HAP-1 (cell line): ENCODE measurements around the gene NGEF.

ENCODE experiments used
- DNase-seq, 2 experiments: peaks; one replicate each; pipeline ENCODE4 v3.0.0-alpha.2; 2016 to 2020; ENCODE audit warnings: low spot score in 2 of 2
- H3K27me3 ChIP-seq: fragments of 250-450 bp; sonication (Bioruptor Pico); 2 replicates; pipeline ENCODE4 v1.5.1; 2020; ENCODE audit warnings: low read depth, mild to moderate bottlenecking, moderate library complexity
- H3K36me3 ChIP-seq: fragments of 250-450 bp; sonication (Bioruptor Pico); replicated peaks from 2 replicates; pipeline ENCODE4 v1.5.1; 2020; ENCODE audit warnings: mild to moderate bottlenecking
- H3K4me1 ChIP-seq: fragments of 250-450 bp; sonication (Bioruptor Pico); 2 replicates; pipeline ENCODE4 v1.5.1; 2020; ENCODE audit warnings: mild to moderate bottlenecking
- H3K4me3 ChIP-seq: fragments of 250-450 bp; sonication (Bioruptor Pico); 2 replicates; pipeline ENCODE4 v1.5.1; 2020; ENCODE audit warnings: mild to moderate bottlenecking, moderate library complexity
- H3K9me3 ChIP-seq: fragments of 250-450 bp; sonication (Bioruptor Pico); 2 replicates; pipeline ENCODE4 v1.5.1; 2020; ENCODE audit warnings: mild to moderate bottlenecking, moderate library complexity
- in situ Hi-C: fragments of 300-500 bp; cut with MboI; formaldehyde crosslinking; loops from 3 replicates; pipeline ENCODE4 v1.14.3; 2020; ENCODE audit warnings: low sequenced_read_pairs, inconsistent platforms, mixed read lengths

Gene NGEF

GRCh38 chr2:232871418-232871834 lies 141.6 kb downstream of the NGEF start:
- H3K4me3 ChIP-seq: no peak overlapping the region
- H3K27me3 ChIP-seq: no peaks in the 10 kb centered on the region
- no peaks in the 10 kb centered on the region for H3K9me3 ChIP-seq
- H3K4me1 ChIP-seq: no peaks in the 10 kb centered on the region; the same call in 1 of the 2 replicates
- DNase-seq: no peak
- H3K36me3 ChIP-seq: no peaks in the 10 kb centered on the region
- in situ Hi-C loops: no loop called here

DNA sequence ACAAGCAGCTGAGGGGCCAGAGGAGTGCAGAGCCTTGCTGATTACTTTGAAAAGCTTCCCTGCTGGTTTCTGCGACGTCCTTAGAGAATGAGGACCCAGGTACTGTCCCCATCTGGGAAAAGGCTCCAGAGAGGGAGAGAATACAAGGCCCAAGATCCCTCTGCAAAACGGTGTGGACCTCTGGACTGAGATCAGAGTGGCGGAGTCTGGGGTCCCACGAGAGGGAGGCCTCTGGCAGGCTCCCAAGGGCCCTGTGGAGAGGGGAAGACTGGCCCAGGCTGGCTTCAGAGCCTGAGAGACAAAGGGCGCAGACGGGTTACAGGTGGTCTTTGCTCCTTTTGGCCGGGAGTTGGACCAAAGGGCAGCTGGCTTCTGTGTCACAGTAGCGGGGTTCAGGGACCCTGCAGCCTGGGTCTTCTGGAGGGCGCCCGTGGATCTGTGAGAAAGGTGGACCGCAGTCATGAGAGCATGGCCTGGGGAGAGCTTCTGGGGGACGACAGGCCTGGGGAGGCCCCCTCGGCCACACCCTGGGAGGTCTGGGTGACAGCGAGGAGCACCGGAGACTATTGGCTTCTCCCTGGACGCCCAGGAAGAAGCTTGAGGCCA lies 142.2 kb downstream of the NGEF start:
- H3K27me3 ChIP-seq: no peaks in the 10 kb centered on the region
- in situ Hi-C loops: no loop called here
- no peaks in the 10 kb centered on the region; the same call in 1 of the 2 replicates for H3K4me1 ChIP-seq
- no peak for DNase-seq
- H3K4me3 ChIP-seq: no peak overlapping the region
- H3K36me3 ChIP-seq: no peaks in the 10 kb centered on the region
- no peaks in the 10 kb centered on the region for H3K9me3 ChIP-seq

GRCh38 chr2:232870018-232870765 lies 142.9 kb downstream of the NGEF start, which contains the start of gene SNORC:
Gene SNORC, plus strand, starts transcription at chr2:232870264. Its CDS starts 78 bp downstream, at chr2:232870342.
- Histone ChIP-seq H3K9me3 (no peaks in the 10 kb centered on the region), H3K36me3 (no peaks in the 10 kb centered on the region), H3K4me1 (no peaks in the 10 kb centered on the region), H3K27me3 (no peaks in the 10 kb centered on the region), H3K4me3 (no peak within 1 kb of the TSS)
- DNase-seq: no peak
- in situ Hi-C loops: no loop called here

DNA sequence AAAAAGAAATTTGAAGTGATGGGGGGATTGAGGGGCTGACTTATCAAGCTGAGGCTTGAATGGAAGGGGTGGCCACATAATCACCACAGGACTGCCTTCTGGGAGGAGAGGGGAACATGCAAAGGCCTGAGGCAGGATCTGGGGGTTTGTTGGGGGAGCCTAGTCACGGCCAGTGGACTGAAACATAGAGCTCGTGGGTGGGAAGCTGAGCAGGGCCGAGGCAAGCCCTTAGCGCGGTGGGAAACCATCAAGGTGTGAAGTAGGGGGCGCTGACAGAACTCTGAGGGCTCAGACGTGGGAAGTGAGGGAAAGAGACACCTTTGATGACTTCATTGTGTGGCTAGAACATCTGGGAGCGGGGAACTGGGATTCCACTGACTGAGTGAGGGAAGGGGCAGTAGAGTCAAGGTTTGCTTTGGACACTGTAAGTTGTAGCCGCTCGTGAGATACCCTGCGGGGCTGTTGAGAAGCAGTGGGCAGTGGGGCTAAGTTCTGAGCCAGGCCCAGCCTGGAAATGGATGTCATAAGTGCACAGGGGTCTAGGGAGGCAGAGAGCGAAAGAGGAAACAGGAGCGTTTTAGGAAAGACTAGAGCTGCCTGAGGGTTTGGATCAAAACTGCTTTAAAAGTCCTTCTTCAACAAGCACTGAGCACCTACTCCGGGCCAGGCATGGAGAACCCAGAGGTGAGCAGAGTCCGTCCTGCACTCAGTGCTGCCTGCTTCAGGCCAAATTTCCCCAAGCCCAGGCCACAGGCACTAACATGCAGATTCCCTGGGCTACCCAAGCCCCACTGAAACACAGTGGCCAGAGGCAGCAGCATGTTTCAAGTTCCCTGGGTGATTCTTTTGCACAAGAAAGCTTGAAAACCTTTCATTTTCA lies 143.7 kb downstream of the NGEF start:
- in situ Hi-C loops: loop anchor here (10.0 kb wide), 1 partner anchor 155 kb away; no protein-coding TSS in a partner anchor
- Histone ChIP-seq H3K4me3 (no peak overlapping the region), H3K36me3 (no peaks in the 10 kb centered on the region), H3K4me1 (no peaks in the 10 kb centered on the region), H3K9me3 (no peaks in the 10 kb centered on the region), H3K27me3 (no peaks in the 10 kb centered on the region)
- no peak for DNase-seq

DNA sequence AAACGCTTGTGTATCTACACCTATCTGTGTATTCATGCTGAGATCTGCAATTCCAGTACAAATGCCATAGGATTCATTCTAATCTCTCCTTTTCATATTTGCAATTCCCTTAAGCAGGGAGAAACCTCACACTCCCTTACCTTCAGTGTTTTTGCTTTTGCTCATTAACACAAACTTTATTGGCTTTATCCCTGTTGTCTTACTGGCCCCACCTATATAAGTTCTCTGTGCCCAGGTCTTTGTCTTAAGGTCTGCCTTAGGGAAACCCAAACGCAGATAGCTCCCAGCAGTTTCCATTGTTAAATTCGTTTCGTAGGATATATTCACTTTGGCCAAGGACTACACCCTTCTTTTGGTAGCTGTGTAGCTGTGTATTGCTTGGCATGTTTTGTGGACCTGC lies 147.0 kb downstream of the NGEF start:
- in situ Hi-C loops: loop anchor here (10.0 kb wide), 1 partner anchor 159 kb away; no protein-coding TSS in a partner anchor
- no peaks in the 10 kb centered on the region for H3K27me3 ChIP-seq
- DNase-seq: no peak
- no peaks in the 10 kb centered on the region for H3K4me1 ChIP-seq
- H3K9me3 ChIP-seq: no peaks in the 10 kb centered on the region
- H3K36me3 ChIP-seq: no peaks in the 10 kb centered on the region
- no peak overlapping the region for H3K4me3 ChIP-seq

GRCh38 chr2:232865165-232865564 lies 147.9 kb downstream of the NGEF start:
- H3K27me3 ChIP-seq: no peaks in the 10 kb centered on the region
- in situ Hi-C loops: loop anchor here (10.0 kb wide), 1 partner anchor 160 kb away; no protein-coding TSS in a partner anchor
- H3K36me3 ChIP-seq: no peaks in the 10 kb centered on the region
- no peaks in the 10 kb centered on the region for H3K4me1 ChIP-seq
- DNase-seq: no peak
- no peak overlapping the region for H3K4me3 ChIP-seq
- H3K9me3 ChIP-seq: no peaks in the 10 kb centered on the region

DNA sequence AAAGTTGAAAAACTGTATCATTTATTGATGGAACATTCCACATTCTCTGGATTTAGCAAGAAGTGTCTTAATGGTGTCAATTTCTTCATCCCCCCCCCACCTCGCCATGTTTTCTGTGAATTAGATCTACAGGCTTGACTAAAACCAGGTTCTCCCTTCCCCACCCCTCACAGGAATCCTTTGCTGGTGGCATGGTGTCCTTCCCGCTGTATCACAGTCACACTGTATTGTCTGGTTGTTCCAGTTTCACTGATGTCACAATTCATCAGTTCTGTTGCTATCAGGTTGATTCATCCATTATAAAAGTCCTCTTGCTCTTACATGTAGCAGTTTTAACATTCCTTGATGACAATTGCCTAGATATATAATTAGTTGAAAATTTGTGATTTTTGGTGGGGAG lies 149.1 kb downstream of the NGEF start:
- no peak for DNase-seq
- Histone ChIP-seq H3K9me3 (no peaks in the 10 kb centered on the region), H3K27me3 (no peaks in the 10 kb centered on the region), H3K4me3 (no peak overlapping the region), H3K36me3 (peaks cover 2% of the 10 kb centered on the region; the same call in 1 of the 2 replicates), H3K4me1 (no peaks in the 10 kb centered on the region)
- in situ Hi-C loops: loop anchor here (10.0 kb wide), 1 partner anchor 161 kb away; no protein-coding TSS in a partner anchor

DNA sequence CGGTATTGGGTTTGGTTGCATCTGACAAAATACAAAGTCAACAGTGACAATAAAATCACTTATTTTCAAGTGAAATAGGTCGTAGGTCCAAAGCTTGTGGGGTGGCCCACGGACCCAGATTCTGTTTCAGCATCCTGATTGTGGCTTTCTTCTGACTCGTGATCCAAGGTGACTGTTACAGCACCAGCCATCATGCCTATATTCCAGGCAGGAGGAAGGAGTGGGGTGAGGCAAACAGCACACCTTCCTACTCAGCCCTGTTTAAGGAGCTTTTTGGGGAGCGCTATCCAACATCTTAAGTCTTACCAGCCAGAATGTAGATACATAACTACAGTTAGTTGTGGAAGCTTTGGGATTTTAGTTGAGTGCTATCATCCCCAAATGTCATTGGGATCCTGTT lies 151.7 kb downstream of the NGEF start:
- Histone ChIP-seq H3K4me3 (no peak overlapping the region), H3K9me3 (no peaks in the 10 kb centered on the region), H3K36me3 (peaks cover 17% of the 10 kb centered on the region), H3K27me3 (no peaks in the 10 kb centered on the region), H3K4me1 (no peaks in the 10 kb centered on the region)
- in situ Hi-C loops: loop anchor here (10.0 kb wide), 1 partner anchor 163 kb away; no protein-coding TSS in a partner anchor
- no peak for DNase-seq

DNA sequence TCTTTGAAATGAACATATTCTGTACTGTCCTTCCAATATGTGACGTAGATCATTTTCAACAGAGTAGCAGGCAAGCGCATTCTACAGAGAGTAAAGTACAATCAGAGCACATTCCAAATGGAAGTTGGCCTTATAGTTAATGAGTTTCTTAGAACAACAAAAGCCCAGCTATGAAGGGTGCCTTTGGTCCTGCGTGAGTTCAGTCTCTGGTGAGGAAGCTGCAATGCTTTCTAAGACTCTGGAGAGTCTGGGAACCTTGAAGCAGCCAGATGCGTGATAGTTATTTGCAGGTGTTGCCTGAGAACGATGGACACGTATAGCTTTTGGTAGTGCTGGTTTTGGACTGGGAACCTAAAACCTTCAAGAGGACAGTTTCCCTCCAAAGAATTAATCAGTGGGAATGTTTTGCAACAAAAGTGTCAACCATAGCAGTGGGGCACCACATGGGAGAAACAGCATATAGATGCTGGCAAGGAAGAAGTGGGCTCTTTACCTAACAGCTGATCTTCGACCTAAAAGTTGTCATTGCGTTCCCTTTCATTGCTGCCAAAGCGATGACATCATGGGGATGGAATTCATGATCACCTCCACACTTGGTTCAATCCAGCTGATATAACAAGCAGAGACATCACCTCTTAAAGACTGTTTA lies 152.3 kb downstream of the NGEF start:
- in situ Hi-C loops: loop anchor here (10.0 kb wide), 1 partner anchor 164 kb away; no protein-coding TSS in a partner anchor
- no peak for DNase-seq
- no peaks in the 10 kb centered on the region for H3K4me1 ChIP-seq
- H3K9me3 ChIP-seq: no peaks in the 10 kb centered on the region
- no peak overlapping the region for H3K4me3 ChIP-seq
- no peaks in the 10 kb centered on the region for H3K27me3 ChIP-seq
- H3K36me3 ChIP-seq: peaks cover 22% of the 10 kb centered on the region

DNA sequence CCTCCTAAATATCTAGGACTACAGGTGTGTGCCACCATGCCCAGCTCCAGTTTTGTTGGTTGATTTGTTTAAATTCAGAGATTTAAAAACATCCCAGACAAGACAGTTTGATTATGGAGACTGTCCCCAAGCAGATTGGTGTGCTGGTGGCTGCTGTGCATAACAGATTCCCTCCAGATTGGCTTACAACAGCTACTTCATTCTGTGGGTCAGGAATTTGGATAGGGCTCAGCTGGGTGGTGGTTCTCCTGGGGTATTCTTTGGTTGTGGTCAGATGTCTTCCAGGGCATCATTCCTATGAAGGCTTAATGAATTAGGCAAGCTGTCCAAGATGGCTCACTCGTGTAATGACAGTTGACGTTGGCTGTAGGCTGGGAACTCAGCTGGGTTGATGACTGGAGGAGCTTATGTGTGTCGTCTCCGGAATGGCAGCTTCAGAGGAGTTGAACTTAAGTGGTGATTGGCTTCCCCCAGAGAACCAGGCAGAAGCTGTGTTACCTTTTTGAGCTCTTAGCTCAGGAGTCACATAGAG lies 153.6 kb downstream of the NGEF start:
- no peak for DNase-seq
- no peak overlapping the region for H3K4me3 ChIP-seq
- in situ Hi-C loops: no loop called here
- H3K9me3 ChIP-seq: no peaks in the 10 kb centered on the region
- H3K27me3 ChIP-seq: no peaks in the 10 kb centered on the region
- H3K36me3 ChIP-seq: peaks cover 27% of the 10 kb centered on the region
- H3K4me1 ChIP-seq: no peaks in the 10 kb centered on the region

- in situ Hi-C loops: no loop called here
- no peaks in the 10 kb centered on the region for H3K4me1 ChIP-seq
- no peaks in the 10 kb centered on the region for H3K9me3 ChIP-seq
- no peaks in the 10 kb centered on the region for H3K27me3 ChIP-seq
- H3K4me3 ChIP-seq: no peak overlapping the region
- peaks cover 33% of the 10 kb centered on the region for H3K36me3 ChIP-seq
- no peak for DNase-seq
Measured at GRCh38 chr2:232857158-232857563, 155.9 kb downstream of the NGEF start.

GRCh38 chr2:232854082-232854481 lies 159.0 kb downstream of the NGEF start:
- Histone ChIP-seq H3K36me3 (peaks cover 55% of the 10 kb centered on the region), H3K4me3 (no peak overlapping the region), H3K27me3 (no peaks in the 10 kb centered on the region), H3K4me1 (no peaks in the 10 kb centered on the region), H3K9me3 (no peaks in the 10 kb centered on the region)
- no peak for DNase-seq
- in situ Hi-C loops: loop anchor here (5.0 kb wide), 1 partner anchor 398 kb away; the partner anchor contains the start of gene ATG16L1

- in situ Hi-C loops: loop anchor here (5.0 kb wide), 1 partner anchor 400 kb away; the partner anchor contains the start of gene ATG16L1
Measured at GRCh38 chr2:232852676-232853075, 160.4 kb downstream of the NGEF start.

More at GRCh38 chr2:232852676-232853075, 160.4 kb downstream of the NGEF start:
- Histone ChIP-seq H3K4me3 (no peak overlapping the region), H3K9me3 (no peaks in the 10 kb centered on the region), H3K36me3 (peaks cover 61% of the 10 kb centered on the region), H3K4me1 (no peaks in the 10 kb centered on the region), H3K27me3 (no peaks in the 10 kb centered on the region)
- DNase-seq: no peak
